Vagina (tissue), 2 donors: ENCODE measurements around the gene CORIN.

Source experiments
- CTCF ChIP-seq, 3 experiments: fragments of 450-650 bp in 2 of 3; fragments of 200-600 bp in 1 of 3; sonication (generic) in 1 of 3; IDR thresholded peaks; one replicate each; pipeline ENCODE4 v1.5.1; 2017 to 2019; ENCODE audit warnings: antibody characterized with exemption in 3 of 3, mild to moderate bottlenecking in 2 of 3, moderate library complexity in 2 of 3
- POLR2A ChIP-seq, 2 donors: fragments of 450-650 bp; IDR thresholded peaks; one replicate each; pipeline ENCODE4 v1.6.1; 2017; ENCODE audit warnings: antibody characterized with exemption in 2 of 2, mild to moderate bottlenecking in 2 of 2, moderate library complexity in 2 of 2

GRCh38 chr4:47831026-47831679 lies 6.7 kb downstream of the CORIN start:
- TF ChIP-seq CTCF (IDR thresholded peaks at IDR 0.05) (no peak), POLR2A (IDR thresholded peaks at IDR 0.05) (no peak)
